Ovary (tissue), 9 donors: ENCODE results near the gene PFKP. TPM values are rescaled to one million over a fixed set of nuclear protein-coding genes. Genes with fewer than 3 reads are reported as not detected.

ENCODE experiments used
- DNase-seq, 5 donors: peaks; one replicate each; pipeline ENCODE4 v3.0.0-alpha.2; 2019 to 2020
- H3K27ac ChIP-seq, 2 donors: fragments of 200-600 bp; one replicate each; pipeline versions ENCODE4 v1.5.1 to v1.8.0; 2019 to 2022
- H3K27me3 ChIP-seq: fragments of 200-600 bp; one replicate; pipeline ENCODE4 v1.8.0; 2022
- H3K36me3 ChIP-seq: fragments of 200-600 bp; sonication (generic); one replicate; pipeline ENCODE4 v1.5.1; 2019
- H3K4me1 ChIP-seq: one replicate; pipeline ENCODE4 v1.8.1; 2013; ENCODE audit warnings: mild to moderate bottlenecking, moderate library complexity; ENCODE audit not compliant: insufficient read depth
- H3K4me3 ChIP-seq: fragments of 200-600 bp; sonication (generic); one replicate; pipeline ENCODE4 v1.5.1; 2017
- H3K9me3 ChIP-seq, 2 donors: fragments of 200-600 bp in 1 of 2; sonication (generic) in 1 of 2; one replicate each; pipeline versions ENCODE4 v1.5.1 to v1.8.1; 2013 to 2019; ENCODE audit warnings: mild to moderate bottlenecking in 1 of 2, moderate library complexity in 1 of 2
- CTCF ChIP-seq, 3 donors: fragments of 450-650 bp in 2 of 3; fragments of 200-600 bp in 1 of 3; IDR thresholded peaks; one replicate each; pipeline versions ENCODE4 v1.5.1 to v1.8.0; 2016 to 2022; ENCODE audit warnings: antibody characterized with exemption in 3 of 3, mild to moderate bottlenecking in 1 of 3
- EP300 ChIP-seq: sonication (generic); formaldehyde crosslinking; IDR thresholded peaks from one replicate; pipeline ENCODE4 v1.6.1; 2017; ENCODE audit warnings: antibody characterized with exemption
- POLR2A ChIP-seq: fragments of 450-650 bp; IDR thresholded peaks from one replicate; pipeline ENCODE4 v1.6.1; 2017; ENCODE audit warnings: antibody characterized with exemption, mild to moderate bottlenecking, moderate library complexity
- WGBS, 3 donors: extraction: QIAGEN DNeasy Blood & Tissue Kit in 1 of 3; methylation state at CpG; one replicate each; pipeline versions ENCODE4 v1.1.5 to v1.1.7; 2013 to 2017; 5-methylcytosine and 5-hydroxymethylcytosine counted together
- intact Hi-C, 4 donors: fragments of 100-400 bp; cut with DNase I; formaldehyde crosslinking; loops; one replicate each; pipeline versions ENCODE4 v1.11.0 to v1.15.1; 2022 to 2023
- polyA plus RNA-seq, 2 donors: library from polyadenylated mRNA; stranded (reverse); fragments of 200-250 nt in 1 of 2; fragments of 350-450 nt in 1 of 2; fragmentation: Illumina TruSeq in 1 of 2; extraction: RNeasy Lipid Tissue Mini Kit (QIAGEN cat#74804) in 1 of 2; gene quantifications; one replicate each; pipeline ENCODE4 v1.2.3, GENCODE V29; 2013 to 2014
- total RNA-seq, 7 donors: library from RNA; depleted of rRNA in 2 of 7; stranded (reverse); fragments of >200 nt in 2 of 7; fragmentation: NEBNext Ultra II Directional in 3 of 7; extraction: Animal tissue kit (Norgen Biotek cat#: 25700) in 3 of 7; gene quantifications; one replicate each; pipeline versions ENCODE4 v1.1.0 to v1.2.4, GENCODE V29; 2016 to 2023
- donor health status: DM: no; HTN: no; CAD: no; lungs with moderate emphysema.
- donor health status: DM: no; HTN: no; CAD: no.
- donor health status: Bipolar disorder and iron deficiency.
- donor health status: DM: yes; HTN: yes; CAD: no.
- donor health status: DM: no; HTN: no; CAD: no.
- donor health status: DM: yes; HTN: yes; CAD: no.

The PFKP gene
- total and polyA plus RNA-seq, 9 donors: 12.4 to 74.9 (median 23.1) TPM

GRCh38 chr10:3126741-3127346, 59.5 kb downstream of the PFKP start:
- no peak overlapping the region for H3K4me3 ChIP-seq
- no peak for DNase-seq
- 53 to 65% (median 62%) methylated on average over 25 of the region's 25 CpGs for WGBS, 3 donors
- no peaks in the 10 kb centered on the region for H3K9me3 ChIP-seq
- H3K27me3 ChIP-seq: no peaks in the 10 kb centered on the region
- no peaks in the 10 kb centered on the region for H3K4me1 ChIP-seq
- intact Hi-C loops: no loop called here
- TF ChIP-seq EP300 (no peak), POLR2A (no peak), CTCF (IDR thresholded peaks at IDR 0.05) (no peak)
- no peaks in the 10 kb centered on the region for H3K36me3 ChIP-seq
- H3K27ac ChIP-seq: no peak overlapping the region

- Histone ChIP-seq H3K4me3 (no peak overlapping the region), H3K4me1 (no peaks in the 10 kb centered on the region), H3K36me3 (no peaks in the 10 kb centered on the region), H3K9me3 (no peaks in the 10 kb centered on the region), H3K27ac (no peak overlapping the region), H3K27me3 (no peaks in the 10 kb centered on the region)
- TF ChIP-seq CTCF (IDR thresholded peaks at IDR 0.05) (no peak), POLR2A (no peak), EP300 (no peak)
- intact Hi-C loops: no loop called here
- no peak for DNase-seq
- WGBS, 3 donors: 81 to 83% (median 82%) methylated on average over 10 of the region's 10 CpGs
Observed at GRCh38 chr10:3127921-3128320, 60.6 kb downstream of the PFKP start.

GRCh38 chr10:3128379-3129130, 61.2 kb downstream of the PFKP start:
- H3K27me3 ChIP-seq: no peaks in the 10 kb centered on the region
- no peaks in the 10 kb centered on the region for H3K9me3 ChIP-seq
- 94 to 96% (median 95%) methylated on average over 21 to 24 of the region's 24 CpGs for WGBS, 3 donors
- H3K4me3 ChIP-seq: no peak overlapping the region
- H3K4me1 ChIP-seq: no peaks in the 10 kb centered on the region
- TF ChIP-seq CTCF (IDR thresholded peaks at IDR 0.05): no peak
- TF ChIP-seq POLR2A: no peak
- TF ChIP-seq EP300: no peak
- no peak overlapping the region for H3K27ac ChIP-seq
- intact Hi-C loops: no loop called here
- no peak for DNase-seq
- H3K36me3 ChIP-seq: no peaks in the 10 kb centered on the region

- TF ChIP-seq EP300 (no peak), POLR2A (no peak), CTCF (IDR thresholded peaks at IDR 0.05) (no peak)
- no peak for DNase-seq
- intact Hi-C loops: no loop called here
- Histone ChIP-seq H3K36me3 (no peaks in the 10 kb centered on the region), H3K4me3 (no peak overlapping the region), H3K27ac (no peak overlapping the region), H3K27me3 (no peaks in the 10 kb centered on the region), H3K9me3 (no peaks in the 10 kb centered on the region), H3K4me1 (no peaks in the 10 kb centered on the region)
- WGBS, 3 donors: 89 to 98% (median 97%) methylated on average over 37 to 40 of the region's 40 CpGs
Observed at GRCh38 chr10:3129581-3130340, 62.4 kb downstream of the PFKP start.
